Naive thymus-derived CD8-positive, alpha-beta T cell (primary cell): ENCODE data around the gene FOXJ3. TPM values are rescaled to one million over a fixed set of nuclear protein-coding genes. Genes with fewer than 3 reads are reported as not detected.
"Not testable (repeated sequence)": the region's sequence is repeated elsewhere in the genome, so short reads cannot be mapped to it uniquely, and the experiment has no call there.

Experiments used
- ATAC-seq, 2 donors: fragments of 150-1000 bp; cut with Tn5 transposase in 1 of 2; sonication (Bioruptor Pico), chemical (Tn5 transposase) in 1 of 2; 1 replicate in 1 of 2; 2 replicates in 1 of 2; pipeline ENCODE4 v1.10.0; 2021; ENCODE audit warnings: mild to moderate bottlenecking in 2 of 2, moderate library complexity in 2 of 2
- POLR2A ChIA-PET: fragments of 350-600 bp; sonication (Branson Sonifier 250); formaldehyde crosslinking; loops from one replicate; lab custom pipeline; 2021; ENCODE audit warnings: antibody characterized with exemption; lab: Charles Lee
- DNase-seq, 10 donors: peaks; one replicate each; pipeline versions ENCODE4 v3.0.0 to v3.0.0-alpha.2; 2020 to 2022
- H3K27ac Mint-ChIP-seq, 10 donors: one replicate each; pipeline ENCODE4 v1.8.0; 2020 to 2022; ENCODE audit warnings: mild to moderate bottlenecking in 10 of 10, mixed read lengths in 10 of 10, moderate library complexity in 4 of 10, inconsistent platforms in 1 of 10
- H3K27me3 Mint-ChIP-seq, 5 donors: one replicate each; pipeline ENCODE4 v1.8.0; 2021 to 2022; ENCODE audit warnings: mixed read lengths in 5 of 5
- H3K36me3 Mint-ChIP-seq, 3 donors: one replicate each; pipeline ENCODE4 v1.8.0; 2020 to 2022; ENCODE audit warnings: mixed read lengths in 3 of 3, mild to moderate bottlenecking in 2 of 3, inconsistent platforms in 1 of 3
- H3K4me1 Mint-ChIP-seq, 4 donors: one replicate each; pipeline ENCODE4 v1.8.0; 2021 to 2022; ENCODE audit warnings: mixed read lengths in 4 of 4
- H3K4me3 Mint-ChIP-seq, 10 donors: one replicate each; pipeline ENCODE4 v1.8.0; 2020 to 2022; ENCODE audit warnings: mild to moderate bottlenecking in 10 of 10, mixed read lengths in 10 of 10, moderate library complexity in 6 of 10, inconsistent platforms in 1 of 10
- H3K9me3 Mint-ChIP-seq, 9 donors: one replicate each; pipeline ENCODE4 v1.8.0; 2020 to 2022; ENCODE audit warnings: mixed read lengths in 9 of 9, mild to moderate bottlenecking in 3 of 9, inconsistent platforms in 1 of 9, moderate library complexity in 1 of 9
- polyA plus RNA-seq, 3 donors: library from polyadenylated mRNA; unstranded; fragments of 300-500 nt; fragmentation: Illumina TruSeq; gene quantifications; one replicate each; pipeline ENCODE4 v1.2.3, GENCODE V29; 2021
- total RNA-seq, 8 experiments: library from RNA in 2 of 8; stranded (reverse) in 2 of 8; gene quantifications; one replicate each; pipeline ENCODE4 v1.2.3 and lab custom pipeline; 2021 to 2026

Gene FOXJ3
- total and polyA plus RNA-seq, 5 experiments from 2014 or later, result 30.3 to 112 (median 39.8) TPM

GRCh38 chr1:42231253-42231652 lies 103.8 kb downstream of the FOXJ3 start:
- POLR2A ChIA-PET, result no interaction called here
- Mint-ChIP-seq H3K27ac (peak overlapping the region in 1 of 10 donors; percentile 19), H3K4me3 (no peak overlapping the region), H3K4me1 (peaks cover 9 to 26% (median 24%) of the 10 kb centered on the region in 4 donors), H3K27me3 (no peaks in the 10 kb centered on the region), H3K36me3 (peaks cover 0 to 20% (median 18%) of the 10 kb centered on the region in 3 donors), H3K9me3 (peaks cover 0 to 8% (median 2%) of the 10 kb centered on the region in 9 donors)
- no peak for DNase-seq
- no peak for ATAC-seq

- Mint-ChIP-seq H3K36me3 (peaks cover 0 to 29% (median 13%) of the 10 kb centered on the region in 3 donors), H3K9me3 (peaks cover 0 to 2% (median 0%) of the 10 kb centered on the region in 9 donors), H3K27ac (peak overlapping the region in 5 of 10 donors; percentile 2 to 42 (median 19)), H3K27me3 (no peaks in the 10 kb centered on the region), H3K4me1 (peaks cover 11 to 27% (median 18%) of the 10 kb centered on the region in 4 donors), H3K4me3 (no peak overlapping the region)
- POLR2A ChIA-PET, result interaction anchor here (0.7 kb wide), 1 partner anchor 483 kb away, joined by 3 read pairs; no protein-coding TSS in a partner anchor
- DNase-seq, result no peak
- no peak for ATAC-seq
Measured at GRCh38 chr1:42228938-42229337, 106.1 kb downstream of the FOXJ3 start.

GRCh38 chr1:42223036-42223435 lies 112.0 kb downstream of the FOXJ3 start:
- POLR2A ChIA-PET, result interaction anchor here (0.6 kb wide), 1 partner anchor 1463 kb away, joined by 4 read pairs; no protein-coding TSS in a partner anchor
- Mint-ChIP-seq H3K4me1 (peaks cover 26 to 56% (median 45%) of the 10 kb centered on the region in 4 donors), H3K27ac (peak overlapping the region in 2 of 10 donors; percentile 0 to 9), H3K9me3 (peaks cover 0 to 17% (median 0%) of the 10 kb centered on the region in 9 donors), H3K36me3 (peaks cover 11 to 54% (median 43%) of the 10 kb centered on the region in 3 donors), H3K27me3 (no peaks in the 10 kb centered on the region), H3K4me3 (peak overlapping the region in 1 of 10 donors; percentile 1)
- ATAC-seq (no peak), DNase-seq (no peak)

GRCh38 chr1:42221952-42222606 lies 113.0 kb downstream of the FOXJ3 start:
- DNase-seq (no peak), ATAC-seq (no peak)
- Mint-ChIP-seq H3K27me3 (no peaks in the 10 kb centered on the region), H3K9me3 (peaks cover 0 to 17% (median 0%) of the 10 kb centered on the region in 9 donors), H3K4me3 (peak overlapping the region in 1 of 10 donors; percentile 7), H3K4me1 (peaks cover 26 to 60% (median 46%) of the 10 kb centered on the region in 4 donors), H3K36me3 (peaks cover 11 to 59% (median 49%) of the 10 kb centered on the region in 3 donors), H3K27ac (peak overlapping the region in 3 of 10 donors; percentile 8 to 77 (median 57))
- POLR2A ChIA-PET, result no interaction called here

GRCh38 chr1:42221456-42221855 lies 113.6 kb downstream of the FOXJ3 start:
- Mint-ChIP-seq H3K4me1 (peaks cover 27 to 55% (median 46%) of the 10 kb centered on the region in 4 donors), H3K36me3 (peaks cover 16 to 55% (median 47%) of the 10 kb centered on the region in 3 donors), H3K4me3 (peak overlapping the region in 1 of 10 donors; percentile 5), H3K27ac (peak overlapping the region in 2 of 10 donors; percentile 23 to 73), H3K9me3 (peaks cover 0 to 23% (median 2%) of the 10 kb centered on the region in 9 donors), H3K27me3 (no peaks in the 10 kb centered on the region)
- DNase-seq (no peak), ATAC-seq (no peak)
- POLR2A ChIA-PET, result no interaction called here

- H3K4me3 Mint-ChIP-seq, result no peak overlapping the region
- peaks cover 25 to 54% (median 47%) of the 10 kb centered on the region in 4 donors for H3K4me1 Mint-ChIP-seq
Measured at GRCh38 chr1:42219627-42220026, 115.4 kb downstream of the FOXJ3 start.

GRCh38 chr1:42214447-42214871 lies 120.6 kb downstream of the FOXJ3 start:
- DNase-seq (no peak), ATAC-seq (no peak)
- Mint-ChIP-seq H3K27ac (peak overlapping the region in 1 of 10 donors; percentile 51), H3K36me3 (peaks cover 23 to 63% (median 58%) of the 10 kb centered on the region in 3 donors), H3K4me3 (no peak overlapping the region), H3K9me3 (peaks cover 0 to 39% (median 21%) of the 10 kb centered on the region in 9 donors), H3K4me1 (peaks cover 16 to 47% (median 39%) of the 10 kb centered on the region in 4 donors), H3K27me3 (no peaks in the 10 kb centered on the region)
- POLR2A ChIA-PET, result interaction anchor here (0.6 kb wide), 2 partner anchors 37 to 243 kb away, joined by 3 to 4 read pairs; no protein-coding TSS in a partner anchor

More at GRCh38 chr1:42219627-42220026, 115.4 kb downstream of the FOXJ3 start:
- H3K27ac Mint-ChIP-seq, result peak overlapping the region in 5 of 10 donors; percentile 5 to 41 (median 14)
- H3K27me3 Mint-ChIP-seq, result no peaks in the 10 kb centered on the region
- POLR2A ChIA-PET, result no interaction called here
- H3K9me3 Mint-ChIP-seq, result peaks cover 1 to 26% (median 8%) of the 10 kb centered on the region in 9 donors
- DNase-seq, result no peak
- no peak for ATAC-seq
- peaks cover 20 to 54% (median 54%) of the 10 kb centered on the region in 3 donors for H3K36me3 Mint-ChIP-seq

- H3K27ac Mint-ChIP-seq, result no peak overlapping the region
Measured at GRCh38 chr1:42211224-42211623, 123.8 kb downstream of the FOXJ3 start.

GRCh38 chr1:42210421-42211133 lies 124.5 kb downstream of the FOXJ3 start:
- no peak for ATAC-seq
- POLR2A ChIA-PET, result no interaction called here
- peaks cover 17 to 55% (median 41%) of the 10 kb centered on the region in 4 donors for H3K4me1 Mint-ChIP-seq

More at GRCh38 chr1:42211224-42211623, 123.8 kb downstream of the FOXJ3 start:
- POLR2A ChIA-PET, result interaction anchor here (1.1 kb wide), 1 partner anchor 29 kb away, joined by 3 read pairs; no protein-coding TSS in a partner anchor
- DNase-seq, result no peak
- ATAC-seq, result no peak
- Mint-ChIP-seq H3K9me3 (peaks cover 0 to 39% (median 20%) of the 10 kb centered on the region in 9 donors), H3K4me3 (no peak overlapping the region), H3K27me3 (no peaks in the 10 kb centered on the region), H3K4me1 (peaks cover 17 to 55% (median 41%) of the 10 kb centered on the region in 4 donors), H3K36me3 (peaks cover 32 to 54% (median 45%) of the 10 kb centered on the region in 3 donors)

GRCh38 chr1:42209526-42210251 lies 125.3 kb downstream of the FOXJ3 start:
- Mint-ChIP-seq H3K36me3 (peaks cover 30 to 54% (median 46%) of the 10 kb centered on the region in 3 donors), H3K27ac (peak overlapping the region in 2 of 10 donors; percentile 11 to 29), H3K4me3 (peak overlapping the region in 1 of 10 donors; percentile 22), H3K4me1 (peaks cover 19 to 54% (median 43%) of the 10 kb centered on the region in 4 donors), H3K9me3 (peaks cover 0 to 31% (median 16%) of the 10 kb centered on the region in 9 donors), H3K27me3 (no peaks in the 10 kb centered on the region)
- DNase-seq, result no peak
- POLR2A ChIA-PET, result no interaction called here
- no peak for ATAC-seq

More at GRCh38 chr1:42210421-42211133, 124.5 kb downstream of the FOXJ3 start:
- Mint-ChIP-seq H3K4me3 (peak overlapping the region in 1 of 10 donors; percentile 7), H3K9me3 (peaks cover 0 to 39% (median 20%) of the 10 kb centered on the region in 9 donors), H3K27me3 (no peaks in the 10 kb centered on the region), H3K27ac (no peak overlapping the region), H3K36me3 (peaks cover 32 to 53% (median 45%) of the 10 kb centered on the region in 3 donors)
- no peak for DNase-seq

GRCh38 chr1:42206930-42207329 lies 128.1 kb downstream of the FOXJ3 start:
- Mint-ChIP-seq H3K27ac (peak overlapping the region in 1 of 10 donors; percentile 38), H3K9me3 (peaks cover 5 to 28% (median 15%) of the 10 kb centered on the region in 9 donors), H3K36me3 (peaks cover 34 to 57% (median 55%) of the 10 kb centered on the region in 3 donors), H3K4me1 (peaks cover 16 to 48% (median 36%) of the 10 kb centered on the region in 4 donors)
- POLR2A ChIA-PET, result interaction anchor here (0.5 kb wide), 1 partner anchor 1216 kb away, joined by 4 read pairs; no protein-coding TSS in a partner anchor
- H3K27me3 Mint-ChIP-seq, DNase-seq, H3K4me3 Mint-ChIP-seq, ATAC-seq: not testable (repeated sequence)
